Psoas muscle (tissue), 8 donors: Measurements from ENCODE around the gene SEC31B. TPM values are rescaled to one million over a fixed set of nuclear protein-coding genes. Genes with fewer than 3 reads are reported as not detected.

Source experiments
- ATAC-seq, 4 donors: fragments of 200-7000 bp; cut with Tn5 transposase; one replicate each; pipeline ENCODE4 v1.9.1; 2020; ENCODE audit warnings: moderate library complexity in 3 of 4, mild to moderate bottlenecking in 2 of 4
- DNase-seq, 2 donors: peaks; one replicate each; pipeline ENCODE4 v3.0.0-alpha.2; 2020
- H3K27ac ChIP-seq: fragments of 200-600 bp; one replicate; pipeline ENCODE4 v1.8.0; 2022
- H3K27me3 ChIP-seq, 3 donors: fragments of 200-600 bp in 1 of 3; one replicate each; pipeline versions ENCODE4 v1.6.1 to v1.8.0; 2013 to 2022; ENCODE audit warnings: low read length in 2 of 3, mild to moderate bottlenecking in 2 of 3, moderate library complexity in 1 of 3; ENCODE audit not compliant: insufficient read depth in 3 of 3
- H3K36me3 ChIP-seq, 2 donors: fragments of 200-600 bp in 1 of 2; one replicate each; pipeline versions ENCODE4 v1.6.1 to v1.8.0; 2013 to 2022; ENCODE audit warnings: low read depth in 1 of 2, mild to moderate bottlenecking in 1 of 2, moderate library complexity in 1 of 2; ENCODE audit not compliant: insufficient read depth in 1 of 2
- H3K4me1 ChIP-seq: fragments of 200-600 bp; one replicate; pipeline ENCODE4 v1.8.0; 2022
- H3K4me3 ChIP-seq: fragments of 200-600 bp; one replicate; pipeline ENCODE4 v1.8.0; 2022; ENCODE audit warnings: mild to moderate bottlenecking
- H3K9me3 ChIP-seq: fragments of 200-600 bp; one replicate; pipeline ENCODE4 v1.8.0; 2022
- CTCF ChIP-seq: fragments of 200-600 bp; IDR thresholded peaks from one replicate; pipeline ENCODE4 v1.8.0; 2022; ENCODE audit warnings: antibody characterized with exemption
- WGBS, 3 donors: extraction: QIAGEN DNeasy Blood & Tissue Kit; methylation state at CpG; one replicate each; pipeline versions ENCODE4 v1.1.6 to v1.1.7; 2013; 5-methylcytosine and 5-hydroxymethylcytosine counted together
- intact Hi-C, 2 donors: fragments of 100-400 bp; cut with DNase I; formaldehyde crosslinking; loops; one replicate each; pipeline versions ENCODE4 v1.11.0 to v1.14.2; 2022
- polyA plus RNA-seq, 3 donors: library from polyadenylated mRNA; stranded (reverse); fragments of 200-250 nt; gene quantifications; one replicate each; pipeline ENCODE4 v1.2.3, GENCODE V29; 2013
- total RNA-seq, 4 donors: library from RNA; stranded (reverse); fragmentation: NEBNext Ultra II Directional in 2 of 4; extraction: Animal tissue kit (Norgen Biotek cat#: 25700) in 2 of 4; gene quantifications; one replicate each; pipeline versions ENCODE4 v1.2.1 to v1.2.4, GENCODE V29; 2021 to 2023
- donor health status: healthy with polysubstance abuse.
- donor health status: DM: no; HTN: no; CAD: no; lungs with moderate emphysema.
- donor health status: Bipolar disorder and iron deficiency.
- donor health status: healthy.
- donor health status: DM: yes; HTN: yes; CAD: no.
- donor health status: DM: no; HTN: no; CAD: no.
- donor health status: DM: no; HTN: no; CAD: no.
- donor health status: DM: yes; HTN: yes; CAD: no.

SEC31B gene
- total and polyA plus RNA-seq, 7 donors: 2.0 to 6.7 (median 3.7) TPM

- intact Hi-C loops: no loop called here
- no peak for ATAC-seq
- no peak for DNase-seq
- Histone ChIP-seq H3K27me3 (no peaks in the 10 kb centered on the region), H3K9me3 (no peaks in the 10 kb centered on the region), H3K4me3 (no peak overlapping the region), H3K4me1 (no peaks in the 10 kb centered on the region), H3K27ac (no peak overlapping the region), H3K36me3 (peaks cover 13 to 62% of the 10 kb centered on the region in 2 donors)
- no peak for TF ChIP-seq CTCF
- 97 to 98% (median 98%) methylated on average over 5 of the region's 5 CpGs for WGBS, 3 donors
Observed at GRCh38 chr10:100506596-100507356, 12.9 kb downstream of the SEC31B start.

GRCh38 chr10:100505164-100505563 lies 14.5 kb downstream of the SEC31B start:
- no peak for DNase-seq
- H3K36me3 ChIP-seq: peaks cover 13 to 70% of the 10 kb centered on the region in 2 donors
- no peaks in the 10 kb centered on the region for H3K27me3 ChIP-seq
- no peak for TF ChIP-seq CTCF
- intact Hi-C loops: no loop called here
- H3K9me3 ChIP-seq: no peaks in the 10 kb centered on the region
- H3K27ac ChIP-seq: no peak overlapping the region
- WGBS, 3 donors: 98 to 100% (median 100%) methylated on average over 2 of the region's 2 CpGs
- no peak overlapping the region for H3K4me3 ChIP-seq
- no peak for ATAC-seq
- H3K4me1 ChIP-seq: no peaks in the 10 kb centered on the region

GRCh38 chr10:100504096-100504495 lies 15.6 kb downstream of the SEC31B start:
- H3K9me3 ChIP-seq: no peaks in the 10 kb centered on the region
- 73 to 76% (median 75%) methylated on average over 5 of the region's 5 CpGs for WGBS, 3 donors
- DNase-seq (no peak), ATAC-seq (no peak)
- no peak overlapping the region for H3K4me3 ChIP-seq
- H3K4me1 ChIP-seq: no peaks in the 10 kb centered on the region
- H3K36me3 ChIP-seq: peaks cover 13 to 80% of the 10 kb centered on the region in 2 donors
- H3K27me3 ChIP-seq: no peaks in the 10 kb centered on the region
- H3K27ac ChIP-seq: no peak overlapping the region
- intact Hi-C loops: no loop called here
- no peak for TF ChIP-seq CTCF

- DNase-seq (no peak), ATAC-seq (no peak)
- no peak for TF ChIP-seq CTCF
- 81 to 93% (median 81%) methylated on average over 1 of the region's 1 CpG for WGBS, 3 donors
- no peaks in the 10 kb centered on the region for H3K9me3 ChIP-seq
- H3K27me3 ChIP-seq: no peaks in the 10 kb centered on the region
- no peak overlapping the region for H3K27ac ChIP-seq
- intact Hi-C loops: no loop called here
- H3K36me3 ChIP-seq: peaks cover 13 to 88% of the 10 kb centered on the region in 2 donors
- H3K4me3 ChIP-seq: no peak overlapping the region
- H3K4me1 ChIP-seq: no peaks in the 10 kb centered on the region
Observed at GRCh38 chr10:100502926-100503494, 16.7 kb downstream of the SEC31B start.
